ENCODE data around the gene RALGPS2.

DNA sequence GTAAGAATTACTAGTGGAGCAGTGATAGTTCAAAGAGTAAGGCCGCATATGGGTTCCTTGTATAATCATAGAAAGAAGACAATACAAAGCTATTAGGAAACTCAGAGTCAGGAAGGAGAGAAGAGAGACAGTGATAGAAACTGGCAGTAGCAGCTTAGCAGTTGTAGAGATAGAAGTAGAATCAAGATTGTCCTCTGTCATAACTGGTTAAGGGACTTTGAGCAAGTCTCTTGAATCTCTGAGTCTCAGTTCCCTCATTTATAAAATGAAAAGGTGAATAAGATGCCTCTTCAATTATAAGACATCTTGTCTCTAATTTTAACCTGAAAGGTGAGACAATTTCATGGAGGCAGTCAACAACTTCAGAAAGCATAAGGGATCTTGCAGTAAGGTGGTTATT is 6.5 kb upstream of the RALGPS2 start:
- no peak for TF ChIP-seq POLR2A (IDR thresholded peaks at IDR 0.05; ENCODE audit: control extremely low read depth in 1 of 2, low read depth in 2 of 2, low read length in 2 of 2)
- TF ChIP-seq, protein P1, sequence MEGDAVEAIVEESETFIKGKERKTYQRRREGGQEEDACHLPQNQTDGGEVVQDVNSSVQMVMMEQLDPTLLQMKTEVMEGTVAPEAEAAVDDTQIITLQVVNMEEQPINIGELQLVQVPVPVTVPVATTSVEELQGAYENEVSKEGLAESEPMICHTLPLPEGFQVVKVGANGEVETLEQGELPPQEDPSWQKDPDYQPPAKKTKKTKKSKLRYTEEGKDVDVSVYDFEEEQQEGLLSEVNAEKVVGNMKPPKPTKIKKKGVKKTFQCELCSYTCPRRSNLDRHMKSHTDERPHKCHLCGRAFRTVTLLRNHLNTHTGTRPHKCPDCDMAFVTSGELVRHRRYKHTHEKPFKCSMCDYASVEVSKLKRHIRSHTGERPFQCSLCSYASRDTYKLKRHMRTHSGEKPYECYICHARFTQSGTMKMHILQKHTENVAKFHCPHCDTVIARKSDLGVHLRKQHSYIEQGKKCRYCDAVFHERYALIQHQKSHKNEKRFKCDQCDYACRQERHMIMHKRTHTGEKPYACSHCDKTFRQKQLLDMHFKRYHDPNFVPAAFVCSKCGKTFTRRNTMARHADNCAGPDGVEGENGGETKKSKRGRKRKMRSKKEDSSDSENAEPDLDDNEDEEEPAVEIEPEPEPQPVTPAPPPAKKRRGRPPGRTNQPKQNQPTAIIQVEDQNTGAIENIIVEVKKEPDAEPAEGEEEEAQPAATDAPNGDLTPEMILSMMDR (IDR thresholded peaks at IDR 0.05; ENCODE audit: control extremely low read depth in 1 of 3, insufficient read depth in 1 of 3, low read depth in 1 of 3, low read length in 3 of 3): no peak
